ENCODE results near the gene C1orf52. TPM values are rescaled to one million over a fixed set of nuclear protein-coding genes. Genes with fewer than 3 reads are reported as not detected.

Gene C1orf52
- total and polyA plus RNA-seq, 9 of the 15 experiments (the other 6 are each of a cell fraction or from before 2014, with no cell fraction given): 17.0 to 38.5 (median 33.0) TPM

DNA sequence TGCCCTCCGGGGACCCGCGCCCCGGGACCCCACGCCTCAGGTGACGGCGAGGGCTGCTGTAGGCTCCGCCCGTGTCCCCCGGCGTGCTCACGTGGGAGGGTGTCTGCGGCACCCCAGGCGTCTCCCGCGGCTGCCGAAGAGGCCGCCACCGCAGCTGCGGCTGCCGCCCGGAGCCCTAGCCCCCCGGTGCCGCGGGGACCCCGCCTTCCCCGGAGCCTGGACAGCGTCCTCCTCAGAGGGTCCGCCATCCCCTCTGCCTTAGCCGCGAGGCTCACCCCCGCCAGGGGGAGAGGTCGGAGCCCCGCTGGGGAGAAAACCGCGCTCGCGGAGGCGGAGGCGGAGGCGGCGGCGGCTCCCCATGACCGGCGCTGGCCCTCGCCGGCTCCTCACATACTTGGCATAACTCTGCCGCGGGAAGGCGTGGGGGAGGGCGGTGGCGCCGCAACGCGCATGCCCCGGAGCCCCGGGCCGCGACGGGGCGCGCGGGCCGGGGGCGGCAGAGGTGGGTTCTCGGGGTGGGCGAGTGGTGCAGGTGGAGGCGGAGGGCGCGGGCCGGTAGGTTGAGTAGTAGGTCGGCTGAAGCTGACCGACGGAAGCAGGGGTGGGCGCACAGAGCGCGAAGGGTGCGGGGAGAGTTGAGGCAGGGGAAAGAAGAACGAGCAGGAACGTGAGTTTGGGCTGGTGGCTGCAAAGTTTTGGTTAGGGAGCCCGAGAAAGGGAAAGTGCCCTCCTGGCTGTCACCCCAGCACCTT is 57.9 kb downstream of the C1orf52 start (continued):
- TF ChIP-seq, protein P1, sequence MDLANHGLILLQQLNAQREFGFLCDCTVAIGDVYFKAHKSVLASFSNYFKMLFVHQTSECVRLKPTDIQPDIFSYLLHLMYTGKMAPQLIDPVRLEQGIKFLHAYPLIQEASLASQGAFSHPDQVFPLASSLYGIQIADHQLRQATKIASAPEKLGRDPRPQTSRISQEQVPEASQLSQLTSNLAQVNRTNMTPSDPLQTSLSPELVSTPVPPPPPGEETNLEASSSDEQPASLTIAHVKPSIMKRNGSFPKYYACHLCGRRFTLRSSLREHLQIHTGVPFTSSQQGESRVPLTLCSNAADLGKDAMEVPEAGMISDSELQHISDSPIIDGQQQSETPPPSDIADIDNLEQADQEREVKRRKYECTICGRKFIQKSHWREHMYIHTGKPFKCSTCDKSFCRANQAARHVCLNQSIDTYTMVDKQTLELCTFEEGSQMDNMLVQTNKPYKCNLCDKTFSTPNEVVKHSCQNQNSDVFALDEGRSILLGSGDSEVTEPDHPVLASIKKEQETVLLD (IDR thresholded peaks at IDR 0.05): no peak
- TF ChIP-seq ZNF764 (CRISPR knock-in tag; IDR thresholded peaks at IDR 0.05; ENCODE audit: low read depth): no peak
- TF ChIP-seq, protein P2, sequence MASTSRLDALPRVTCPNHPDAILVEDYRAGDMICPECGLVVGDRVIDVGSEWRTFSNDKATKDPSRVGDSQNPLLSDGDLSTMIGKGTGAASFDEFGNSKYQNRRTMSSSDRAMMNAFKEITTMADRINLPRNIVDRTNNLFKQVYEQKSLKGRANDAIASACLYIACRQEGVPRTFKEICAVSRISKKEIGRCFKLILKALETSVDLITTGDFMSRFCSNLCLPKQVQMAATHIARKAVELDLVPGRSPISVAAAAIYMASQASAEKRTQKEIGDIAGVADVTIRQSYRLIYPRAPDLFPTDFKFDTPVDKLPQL (IDR thresholded peaks at IDR 0.05; ENCODE audit: extremely low read depth, insufficient read length): no peak
- TF ChIP-seq ZNF134 (CRISPR knock-in tag; conservative IDR thresholded peaks at IDR 0.05): no peak
- TF ChIP-seq, protein P3, sequence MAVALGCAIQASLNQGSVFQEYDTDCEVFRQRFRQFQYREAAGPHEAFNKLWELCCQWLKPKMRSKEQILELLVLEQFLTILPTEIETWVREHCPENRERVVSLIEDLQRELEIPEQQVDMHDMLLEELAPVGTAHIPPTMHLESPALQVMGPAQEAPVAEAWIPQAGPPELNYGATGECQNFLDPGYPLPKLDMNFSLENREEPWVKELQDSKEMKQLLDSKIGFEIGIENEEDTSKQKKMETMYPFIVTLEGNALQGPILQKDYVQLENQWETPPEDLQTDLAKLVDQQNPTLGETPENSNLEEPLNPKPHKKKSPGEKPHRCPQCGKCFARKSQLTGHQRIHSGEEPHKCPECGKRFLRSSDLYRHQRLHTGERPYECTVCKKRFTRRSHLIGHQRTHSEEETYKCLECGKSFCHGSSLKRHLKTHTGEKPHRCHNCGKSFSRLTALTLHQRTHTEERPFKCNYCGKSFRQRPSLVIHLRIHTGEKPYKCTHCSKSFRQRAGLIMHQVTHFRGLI (CRISPR knock-in tag; IDR thresholded peaks at IDR 0.05): no peak
- no peak for TF ChIP-seq TRIM28 (IDR thresholded peaks at IDR 0.05)
- peak; percentile 98 for TF ChIP-seq ZBTB1 (CRISPR knock-in tag; IDR thresholded peaks at IDR 0.05; ENCODE audit: borderline replicate concordance, low read depth)
- TF ChIP-seq, protein P4, sequence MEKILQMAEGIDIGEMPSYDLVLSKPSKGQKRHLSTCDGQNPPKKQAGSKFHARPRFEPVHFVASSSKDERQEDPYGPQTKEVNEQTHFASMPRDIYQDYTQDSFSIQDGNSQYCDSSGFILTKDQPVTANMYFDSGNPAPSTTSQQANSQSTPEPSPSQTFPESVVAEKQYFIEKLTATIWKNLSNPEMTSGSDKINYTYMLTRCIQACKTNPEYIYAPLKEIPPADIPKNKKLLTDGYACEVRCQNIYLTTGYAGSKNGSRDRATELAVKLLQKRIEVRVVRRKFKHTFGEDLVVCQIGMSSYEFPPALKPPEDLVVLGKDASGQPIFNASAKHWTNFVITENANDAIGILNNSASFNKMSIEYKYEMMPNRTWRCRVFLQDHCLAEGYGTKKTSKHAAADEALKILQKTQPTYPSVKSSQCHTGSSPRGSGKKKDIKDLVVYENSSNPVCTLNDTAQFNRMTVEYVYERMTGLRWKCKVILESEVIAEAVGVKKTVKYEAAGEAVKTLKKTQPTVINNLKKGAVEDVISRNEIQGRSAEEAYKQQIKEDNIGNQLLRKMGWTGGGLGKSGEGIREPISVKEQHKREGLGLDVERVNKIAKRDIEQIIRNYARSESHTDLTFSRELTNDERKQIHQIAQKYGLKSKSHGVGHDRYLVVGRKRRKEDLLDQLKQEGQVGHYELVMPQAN (IDR thresholded peaks at IDR 0.05; ENCODE audit: borderline replicate concordance): no peak
- TF ChIP-seq ZNF695 (CRISPR knock-in tag; IDR thresholded peaks at IDR 0.05): no peak
- TF ChIP-seq SMAD4 (CRISPR knock-in tag; conservative IDR thresholded peaks at IDR 0.05): peak; percentile 74
- no peak for TF ChIP-seq ZFP36 (IDR thresholded peaks at IDR 0.05; ENCODE audit: low read depth, low read length, partially characterized antibody)
- TF ChIP-seq NFIX (CRISPR knock-in tag; IDR thresholded peaks at IDR 0.05; ENCODE audit: low read depth): no peak
- no peak for TF ChIP-seq CCAR2 (IDR thresholded peaks at IDR 0.05; ENCODE audit: low read depth, low read length)
- TF ChIP-seq, protein P5, sequence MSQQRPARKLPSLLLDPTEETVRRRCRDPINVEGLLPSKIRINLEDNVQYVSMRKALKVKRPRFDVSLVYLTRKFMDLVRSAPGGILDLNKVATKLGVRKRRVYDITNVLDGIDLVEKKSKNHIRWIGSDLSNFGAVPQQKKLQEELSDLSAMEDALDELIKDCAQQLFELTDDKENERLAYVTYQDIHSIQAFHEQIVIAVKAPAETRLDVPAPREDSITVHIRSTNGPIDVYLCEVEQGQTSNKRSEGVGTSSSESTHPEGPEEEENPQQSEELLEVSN (IDR thresholded peaks at IDR 0.05; ENCODE audit: borderline replicate concordance in 1 of 2, extremely low read depth in 1 of 2, insufficient read depth in 1 of 2, insufficient read length in 1 of 2, low read depth in 1 of 2, low read length in 1 of 2, poor library complexity in 1 of 2, severe bottlenecking in 1 of 2): peak; percentile 34 to 67
- TF ChIP-seq BACH1 (tag; IDR thresholded peaks at IDR 0.05): no peak
- TF ChIP-seq PCBP1 (IDR thresholded peaks at IDR 0.05; ENCODE audit: low read depth, low read length, poor library complexity, severe bottlenecking): peak; percentile 65
- peak; percentile 68 for TF ChIP-seq L3MBTL2 (IDR thresholded peaks at IDR 0.05)
- no peak for TF ChIP-seq HMG20B (CRISPR knock-in tag; IDR thresholded peaks at IDR 0.05)
- peak; percentile 57 for TF ChIP-seq HNRNPLL (IDR thresholded peaks at IDR 0.05; ENCODE audit: low read depth, low read length, poor library complexity, severe bottlenecking)
- no peak for TF ChIP-seq FOXK1 (CRISPR knock-in tag; IDR thresholded peaks at IDR 0.05; ENCODE audit: borderline replicate concordance)
